Measurements from ENCODE around the gene ZNF689. TPM values are rescaled to one million over a fixed set of nuclear protein-coding genes. Genes with fewer than 3 reads are reported as not detected.
"Not testable (repeated sequence)": the region's sequence is repeated elsewhere in the genome, so short reads cannot be mapped to it uniquely, and the experiment has no call there.

Gene ZNF689
- total RNA-seq, 1 experiment from 2014 or later: 12.0 TPM

DNA sequence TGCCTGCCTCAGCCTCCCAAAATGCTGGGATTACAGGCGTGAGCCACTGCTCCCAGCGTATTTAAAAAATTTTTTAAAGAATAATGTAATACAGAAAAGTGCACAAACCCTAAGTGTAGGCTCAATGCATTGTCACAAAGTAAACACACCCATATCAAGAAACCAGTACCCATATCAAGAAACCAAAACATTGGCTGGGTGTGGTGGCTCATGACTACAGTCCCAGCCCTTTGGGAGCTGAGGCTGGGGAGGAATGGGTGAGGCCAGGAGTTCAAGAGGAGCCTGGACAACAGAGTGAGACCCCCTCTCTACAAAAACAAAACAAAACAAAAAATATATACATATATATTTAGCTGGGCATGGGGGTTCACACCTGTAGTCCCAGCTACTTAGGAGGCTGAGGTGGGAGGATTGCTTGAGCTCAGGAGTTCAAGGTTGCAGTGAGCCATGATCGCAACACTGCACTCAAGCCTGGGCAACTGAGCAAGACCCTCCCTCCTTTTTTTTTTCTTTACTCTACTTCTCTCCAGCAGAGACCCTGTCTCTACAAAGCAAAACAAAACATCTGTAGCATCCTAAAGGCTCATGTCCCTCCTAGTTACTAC lies 31.3 kb upstream of the ZNF689 start:
- in situ Hi-C loops (cut with HindIII; ENCODE audit: low pct_unique_long_range_greater_than_20kb, low sequenced_read_pairs): no loop called here
- peak; percentile 35 for DNase-seq (ENCODE audit: low read depth)

DNA sequence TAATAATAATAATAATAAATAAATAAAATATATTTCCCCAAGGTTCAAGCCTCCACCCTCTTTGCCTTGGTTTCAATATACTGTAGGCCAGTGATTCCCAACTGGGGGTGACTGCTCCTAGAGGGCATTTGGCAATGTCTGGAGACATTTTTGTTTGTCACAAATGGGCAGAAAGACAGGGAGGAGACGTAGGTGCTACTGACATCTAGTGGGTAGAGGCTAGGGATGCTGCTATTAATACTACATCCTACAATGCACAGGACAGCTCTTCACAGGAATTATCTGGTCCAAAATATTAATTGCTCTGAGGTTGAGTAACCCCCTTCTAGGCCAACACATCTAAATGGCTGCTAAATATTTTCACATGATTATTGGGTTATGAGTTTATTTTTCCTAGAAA lies 27.8 kb upstream of the ZNF689 start:
- DNase-seq (ENCODE audit: low read depth): peak; percentile 55
- in situ Hi-C loops (cut with HindIII; ENCODE audit: low pct_unique_long_range_greater_than_20kb, low sequenced_read_pairs): no loop called here

DNA sequence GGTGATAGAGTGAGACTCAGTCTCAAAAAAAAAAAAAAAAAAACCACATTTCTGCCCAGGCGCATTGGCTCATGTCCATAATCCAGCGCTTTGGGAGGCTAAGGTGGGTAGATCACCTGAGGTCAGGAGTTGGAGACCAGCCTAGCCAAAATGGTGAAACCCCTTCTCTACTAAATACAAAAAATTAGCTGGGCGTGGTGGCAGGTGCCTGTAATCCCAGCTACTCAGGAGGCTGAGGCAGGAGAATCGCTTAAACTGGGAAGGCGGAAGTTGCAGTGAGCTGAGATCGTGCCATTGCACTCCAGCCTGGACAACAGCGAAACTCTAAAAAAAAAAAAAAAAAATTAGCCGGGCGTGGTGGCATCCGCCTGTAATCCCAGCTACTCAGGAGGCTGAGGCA lies 26.9 kb upstream of the ZNF689 start:
- in situ Hi-C loops (cut with HindIII; ENCODE audit: low pct_unique_long_range_greater_than_20kb, low sequenced_read_pairs); DNase-seq (ENCODE audit: low read depth): not testable (repeated sequence)

DNA sequence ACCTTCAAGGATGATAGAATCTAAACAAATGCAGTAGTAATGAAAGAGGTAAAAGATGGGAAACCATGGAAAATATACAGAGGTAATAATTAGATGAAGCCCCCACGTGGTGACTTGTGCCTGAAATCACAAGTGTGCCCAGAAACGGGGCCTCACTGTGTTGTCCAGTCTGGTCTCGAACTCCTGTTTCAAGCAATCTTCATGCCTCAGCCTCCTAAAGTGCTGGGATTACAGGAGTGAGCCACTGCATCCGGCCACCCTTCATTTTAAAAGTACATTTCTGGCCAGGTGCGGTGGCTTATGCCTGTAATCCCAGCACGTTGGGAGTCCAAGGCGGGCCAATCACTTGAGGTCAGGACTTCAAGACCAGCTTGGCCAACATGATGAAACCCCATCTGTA lies 26.4 kb upstream of the ZNF689 start:
- in situ Hi-C loops (cut with HindIII; ENCODE audit: low pct_unique_long_range_greater_than_20kb, low sequenced_read_pairs): no loop called here
- no peak for DNase-seq (ENCODE audit: low read depth)

DNA sequence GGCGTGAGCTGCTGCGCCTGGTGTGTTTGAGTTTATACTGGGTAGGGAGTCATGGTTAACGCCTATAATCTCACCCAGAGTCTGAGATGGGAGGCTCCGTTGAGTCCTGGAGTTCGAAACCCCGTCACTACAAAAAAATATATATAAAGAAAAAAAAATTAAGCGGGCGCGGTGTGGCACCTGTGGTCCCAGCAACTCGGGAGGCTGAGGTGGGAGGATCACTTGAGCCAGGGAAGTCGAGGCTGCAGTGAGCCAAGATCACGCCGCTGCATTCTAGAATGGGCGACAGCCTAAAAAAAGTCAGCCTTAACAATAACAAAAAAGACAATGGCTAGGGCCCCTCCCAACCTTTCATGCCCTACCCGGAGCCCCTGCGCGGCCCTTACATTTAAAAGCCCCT lies 23.3 kb upstream of the ZNF689 start:
- in situ Hi-C loops (cut with HindIII; ENCODE audit: low pct_unique_long_range_greater_than_20kb, low sequenced_read_pairs): no loop called here
- no peak for DNase-seq (ENCODE audit: low read depth)

DNA sequence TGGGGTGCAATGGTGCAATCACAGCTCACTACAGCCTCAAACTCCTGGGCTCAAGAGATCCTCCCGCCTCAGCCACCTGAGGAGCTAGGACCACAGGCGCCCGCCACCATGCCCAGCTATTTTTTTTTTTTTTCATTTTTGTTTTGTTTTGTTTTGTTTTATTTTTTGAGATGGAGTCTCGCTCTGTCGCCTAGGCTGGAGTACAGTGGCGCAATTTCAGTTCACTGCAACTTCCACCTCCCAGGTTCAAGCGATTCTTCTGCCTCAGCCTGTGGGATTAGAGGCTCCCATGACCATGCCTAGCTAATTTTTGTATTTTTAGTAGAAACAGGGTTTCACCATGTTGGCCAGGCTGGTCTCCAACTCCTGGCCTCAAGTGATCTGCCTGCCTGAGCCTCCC lies 22.3 kb upstream of the ZNF689 start:
- in situ Hi-C loops (cut with HindIII; ENCODE audit: low pct_unique_long_range_greater_than_20kb, low sequenced_read_pairs); DNase-seq (ENCODE audit: low read depth): not testable (repeated sequence)

DNA sequence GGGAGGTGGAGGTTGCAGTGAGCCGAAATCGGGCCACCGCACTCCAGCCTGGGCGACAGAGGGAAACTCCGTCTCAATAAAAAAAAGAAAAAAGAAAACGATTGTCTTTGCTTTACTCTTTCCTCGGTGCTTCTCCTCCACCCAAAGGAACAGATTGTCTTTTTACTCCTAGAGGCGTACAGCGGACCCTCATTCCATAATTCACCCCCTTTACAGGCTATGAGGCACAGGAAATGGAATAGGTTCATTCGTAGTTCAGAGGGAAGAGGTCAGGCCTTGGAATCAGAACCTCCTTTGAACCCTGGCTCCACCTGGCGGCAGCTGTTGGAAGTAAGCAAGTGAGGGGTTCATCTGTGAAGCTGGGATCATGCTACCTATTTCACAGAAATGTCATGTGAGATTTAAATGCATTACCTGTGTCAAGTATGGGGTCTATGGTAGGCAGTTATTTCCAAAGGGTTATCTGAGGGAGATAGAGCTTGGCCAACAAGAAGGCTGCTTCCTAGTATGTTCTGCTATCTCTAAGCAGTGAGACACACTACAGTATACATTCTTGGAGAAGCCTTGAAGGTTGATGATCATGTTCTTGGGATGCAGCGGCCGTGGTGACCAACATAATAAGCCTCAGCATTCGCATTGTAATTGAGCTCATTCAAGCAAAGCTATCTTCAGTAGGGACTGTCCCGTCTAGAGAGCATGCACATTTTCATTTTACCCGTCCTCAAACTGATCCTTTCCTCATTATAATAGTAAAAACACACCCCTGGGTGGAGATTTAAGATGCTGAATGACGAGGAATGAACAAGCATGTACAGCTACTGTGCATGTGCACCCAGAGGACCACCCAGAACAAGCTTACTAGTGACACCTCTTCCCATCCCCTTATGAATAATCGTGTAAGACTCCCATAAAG lies 18.7 kb upstream of the ZNF689 start:
- in situ Hi-C loops (cut with HindIII; ENCODE audit: low pct_unique_long_range_greater_than_20kb, low sequenced_read_pairs): no loop called here
- DNase-seq (ENCODE audit: low read depth): peak; percentile 75

DNA sequence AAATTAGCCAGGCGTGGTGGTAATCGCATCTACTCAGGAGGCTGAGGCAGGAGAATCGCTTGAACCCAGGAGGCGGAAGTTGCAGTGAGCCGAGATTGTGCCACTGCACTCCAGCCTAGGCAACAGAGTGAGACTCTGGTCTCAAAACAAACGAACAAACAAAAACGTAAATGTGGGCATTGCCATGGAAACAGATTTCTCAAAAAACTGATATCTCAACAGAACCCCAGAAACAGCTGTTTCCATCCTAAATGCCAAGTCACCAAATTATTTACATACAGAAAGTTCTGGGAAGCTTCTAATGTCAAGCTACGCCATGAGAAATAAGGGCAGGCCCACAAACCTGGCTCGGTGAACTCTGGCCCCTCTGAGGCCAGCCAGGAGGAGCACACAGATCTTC lies 16.0 kb upstream of the ZNF689 start:
- DNase-seq (ENCODE audit: low read depth): no peak
- in situ Hi-C loops (cut with HindIII; ENCODE audit: low pct_unique_long_range_greater_than_20kb, low sequenced_read_pairs): no loop called here

DNA sequence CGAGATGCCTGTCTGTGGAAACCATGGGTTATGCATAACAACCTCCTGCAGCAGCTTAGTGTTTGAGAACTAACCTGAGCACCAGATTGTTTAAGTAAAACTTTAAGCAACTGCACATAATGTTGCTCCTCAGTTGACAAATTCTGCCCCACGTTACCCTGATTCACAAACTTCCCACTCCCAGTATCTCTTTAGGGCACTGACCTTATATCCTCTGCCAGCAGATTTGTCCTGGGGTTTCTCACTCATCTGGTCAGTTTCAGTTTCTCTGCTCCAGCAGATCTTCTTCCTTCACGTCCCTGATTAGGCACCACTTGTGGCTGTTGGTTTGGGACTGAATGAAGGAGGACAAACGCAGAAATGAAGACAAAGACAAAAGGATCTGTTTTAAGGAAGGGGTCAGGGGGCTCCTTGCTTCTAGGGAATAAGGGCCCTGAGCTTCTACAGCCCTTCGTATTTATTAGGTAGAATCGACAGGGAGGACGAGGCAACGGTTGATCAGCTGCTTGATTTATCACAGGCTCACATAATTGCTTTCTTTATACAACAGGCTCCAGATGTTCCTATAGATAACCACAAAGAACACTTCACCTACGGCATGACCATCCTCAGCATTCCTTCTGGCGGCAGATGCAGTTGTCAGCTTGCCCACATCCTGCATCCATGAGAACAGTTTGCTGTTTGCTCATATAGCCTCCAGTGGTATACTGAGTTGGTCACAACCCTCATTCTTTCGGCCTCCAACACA lies 13.5 kb upstream of the ZNF689 start:
- in situ Hi-C loops (cut with HindIII; ENCODE audit: low pct_unique_long_range_greater_than_20kb, low sequenced_read_pairs): no loop called here

DNA sequence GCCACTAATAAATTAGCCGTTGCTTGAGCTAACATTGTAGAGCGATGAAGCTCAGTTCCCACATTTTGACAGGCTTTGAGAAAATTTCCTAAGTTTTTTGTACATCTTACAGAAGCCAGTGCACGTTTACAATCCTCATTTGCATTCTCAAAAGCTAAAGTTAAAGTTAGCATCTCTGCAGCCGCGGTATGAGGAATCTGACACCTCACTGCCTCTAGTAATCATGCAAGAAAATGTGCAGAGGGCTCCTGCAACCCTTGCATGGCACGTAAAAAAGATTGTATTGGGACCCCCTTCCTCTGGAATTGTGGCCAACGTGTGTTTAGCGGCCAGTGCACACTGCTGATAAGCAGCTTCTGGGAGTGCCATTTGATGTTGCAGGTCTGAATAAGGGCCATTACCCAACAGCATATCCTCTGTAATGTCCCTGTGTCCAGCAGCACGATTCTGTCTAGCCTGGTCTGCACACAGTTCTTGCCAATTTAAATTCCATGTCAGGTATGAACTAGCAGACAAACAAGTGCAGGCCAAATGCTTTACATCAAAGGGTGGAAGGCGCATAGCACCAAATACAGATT lies 12.4 kb upstream of the ZNF689 start:
- in situ Hi-C loops (cut with HindIII; ENCODE audit: low pct_unique_long_range_greater_than_20kb, low sequenced_read_pairs): no loop called here
- no peak for DNase-seq (ENCODE audit: low read depth)

More for the DNA sequence above, 13.5 kb upstream of the ZNF689 start:
- no peak for DNase-seq (ENCODE audit: low read depth)

DNA sequence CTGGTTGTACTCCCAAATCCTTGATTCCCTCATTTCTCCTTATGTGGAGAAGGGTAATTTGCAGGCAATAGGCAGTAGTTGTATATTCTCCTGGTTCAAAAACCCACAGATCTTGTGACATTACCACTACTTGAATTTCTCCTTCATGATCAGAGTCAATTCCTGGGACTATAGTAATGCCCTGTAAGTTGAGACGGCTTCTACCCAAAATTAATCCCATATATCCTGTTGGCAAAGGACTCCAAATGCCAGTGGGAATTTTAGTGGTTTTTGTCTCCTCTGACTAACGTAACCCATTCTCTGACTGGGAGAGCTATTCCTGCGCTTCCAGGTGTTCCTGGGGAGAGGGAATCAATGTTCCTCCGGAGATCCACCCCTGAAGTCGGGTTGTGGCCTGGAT lies 11.6 kb upstream of the ZNF689 start:
- in situ Hi-C loops (cut with HindIII; ENCODE audit: low pct_unique_long_range_greater_than_20kb, low sequenced_read_pairs): no loop called here
- no peak for DNase-seq (ENCODE audit: low read depth)

DNA sequence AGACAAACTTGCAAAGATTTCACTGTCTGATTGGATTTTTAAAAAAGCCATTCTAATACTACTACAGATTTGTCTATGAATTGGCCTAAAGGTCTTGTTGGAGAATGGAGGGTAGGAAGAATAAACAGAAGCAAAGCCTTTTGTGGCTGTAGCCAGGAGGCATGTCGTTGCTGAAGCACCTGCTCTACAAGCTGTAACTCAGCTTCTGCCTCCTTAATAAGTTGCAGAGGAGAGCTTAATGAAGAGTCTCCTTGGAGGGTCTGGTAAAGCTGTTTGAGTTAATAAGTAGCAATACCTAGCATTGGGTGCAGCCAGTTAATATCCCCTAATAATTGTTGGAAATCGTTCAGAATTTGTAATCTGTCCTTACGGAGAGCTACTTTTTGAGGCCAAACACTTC lies 10.0 kb upstream of the ZNF689 start:
- in situ Hi-C loops (cut with HindIII; ENCODE audit: low pct_unique_long_range_greater_than_20kb, low sequenced_read_pairs): no loop called here
- no peak for DNase-seq (ENCODE audit: low read depth)

DNA sequence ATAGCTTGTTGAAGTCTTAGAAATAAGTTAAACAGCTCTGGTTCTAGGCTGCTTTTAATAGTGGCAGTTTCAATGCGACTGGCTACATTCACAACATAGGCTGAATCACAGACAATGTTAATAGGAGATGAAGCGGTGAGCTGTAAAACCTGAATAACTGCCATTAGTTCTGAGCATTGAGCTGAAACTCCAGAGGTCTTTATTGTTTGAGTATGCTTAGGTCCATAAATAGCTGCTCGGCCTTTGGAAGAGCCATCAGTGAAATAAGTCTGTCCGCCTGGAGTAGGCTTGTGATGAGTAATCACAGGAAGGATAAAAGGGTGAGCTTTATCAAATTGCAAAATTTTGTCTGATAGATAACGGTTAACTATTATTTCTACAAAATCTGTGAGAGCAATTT lies 9.4 kb upstream of the ZNF689 start:
- in situ Hi-C loops (cut with HindIII; ENCODE audit: low pct_unique_long_range_greater_than_20kb, low sequenced_read_pairs): no loop called here
- peak; percentile 75 for DNase-seq (ENCODE audit: low read depth)

DNA sequence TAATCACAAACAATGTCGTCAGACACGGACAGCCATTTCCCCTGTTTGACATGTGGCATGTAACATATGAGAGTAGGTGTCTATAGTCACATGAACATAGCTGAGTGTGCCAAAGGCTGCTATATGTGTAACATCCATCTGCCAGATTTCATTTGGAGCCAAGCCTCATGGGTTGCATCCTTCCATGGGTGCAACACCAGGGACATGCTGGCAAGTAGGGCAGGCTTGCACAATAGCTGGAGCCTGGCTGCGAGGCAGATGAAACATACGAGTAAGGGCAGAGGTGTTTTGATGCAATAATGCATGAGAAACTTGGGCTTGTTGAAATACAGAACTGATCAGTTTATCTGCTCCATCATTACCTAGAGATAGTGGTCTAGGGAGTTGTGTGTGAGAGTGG lies 9.0 kb upstream of the ZNF689 start:
- no peak for DNase-seq (ENCODE audit: low read depth)
- in situ Hi-C loops (cut with HindIII; ENCODE audit: low pct_unique_long_range_greater_than_20kb, low sequenced_read_pairs): no loop called here

DNA sequence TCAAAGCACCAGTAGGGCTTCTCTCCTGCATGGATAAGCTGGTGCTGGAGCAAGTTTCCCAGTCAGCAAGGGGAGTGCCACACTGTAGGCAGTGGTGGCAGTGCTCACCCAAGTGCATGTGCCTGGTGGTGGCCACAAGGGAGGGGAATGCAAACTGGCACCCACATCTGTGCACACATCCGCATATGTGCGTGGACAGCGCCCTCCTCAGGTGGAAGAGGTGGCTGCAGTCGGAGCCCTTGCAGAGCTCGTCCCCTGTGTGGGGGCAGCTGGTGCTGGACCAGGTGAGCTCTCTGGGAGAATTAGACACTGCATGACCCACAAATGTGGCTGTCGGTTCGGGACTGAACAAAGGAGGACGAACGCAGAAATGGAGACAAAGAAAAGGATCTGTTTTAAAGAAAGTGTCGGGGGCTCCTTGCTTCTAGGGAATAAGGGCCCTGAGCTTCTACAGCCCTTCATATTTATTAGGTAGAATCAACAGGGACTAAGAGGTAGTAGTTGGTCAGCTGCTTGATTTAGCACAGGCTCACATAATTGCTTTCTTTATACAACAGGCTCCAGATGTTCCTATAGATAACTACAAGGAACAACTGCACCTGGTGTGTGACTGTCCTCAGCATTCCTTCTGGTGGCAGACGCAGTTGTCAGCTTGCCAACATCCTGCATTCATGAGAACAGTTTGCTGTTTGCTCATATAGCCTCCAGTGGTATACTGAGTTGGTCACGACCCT lies 5.3 kb upstream of the ZNF689 start:
- peak; percentile 32 for DNase-seq (ENCODE audit: low read depth)
- in situ Hi-C loops (cut with HindIII; ENCODE audit: low pct_unique_long_range_greater_than_20kb, low sequenced_read_pairs): no loop called here

DNA sequence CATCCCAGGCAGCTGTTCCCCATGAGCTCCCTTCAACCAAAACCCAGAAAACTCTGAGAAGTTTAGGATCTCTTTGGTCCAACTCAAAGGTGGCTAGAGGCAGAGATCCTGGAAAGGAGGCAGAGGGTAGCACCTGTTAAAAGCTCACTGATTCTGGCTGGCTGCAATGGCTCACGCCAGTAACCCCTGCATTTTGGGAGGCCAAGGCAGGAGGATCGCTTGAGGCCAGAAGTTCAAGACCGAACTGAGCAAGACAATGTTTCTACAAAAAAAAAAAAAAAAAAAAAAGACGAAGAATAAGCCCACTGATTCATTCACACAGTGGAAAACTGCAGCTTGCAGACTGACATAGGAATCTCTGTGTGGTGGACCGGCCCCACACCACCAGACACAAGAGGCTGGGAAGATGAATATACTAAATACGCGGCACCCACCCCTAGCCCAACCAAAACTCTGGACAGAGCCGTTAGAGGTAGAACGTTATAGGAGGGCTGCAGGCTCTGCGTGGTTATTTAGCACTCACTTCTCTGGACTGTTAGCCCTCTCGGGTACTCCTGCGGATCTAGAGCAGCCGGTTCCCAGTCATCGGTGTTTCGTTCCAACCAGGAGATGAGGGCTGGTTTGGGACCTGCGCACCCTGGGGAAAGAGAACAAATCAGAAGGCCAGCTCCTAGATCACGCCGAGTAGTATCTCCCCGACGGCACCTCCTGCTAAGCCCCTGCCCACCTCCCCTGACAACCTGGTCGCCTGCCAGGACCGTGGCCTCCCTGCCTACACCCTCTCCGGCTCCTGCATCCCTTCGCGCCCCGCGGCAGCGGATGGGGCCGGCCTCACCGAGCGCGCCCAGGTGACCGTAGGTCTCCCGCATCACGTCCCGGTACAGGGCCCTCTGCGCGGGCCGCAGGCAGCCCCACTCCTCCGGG lies 925 bp downstream of the ZNF689 start:
- in situ Hi-C loops (cut with HindIII; ENCODE audit: low pct_unique_long_range_greater_than_20kb, low sequenced_read_pairs): no loop called here
- no peak for DNase-seq (ENCODE audit: low read depth)

DNA sequence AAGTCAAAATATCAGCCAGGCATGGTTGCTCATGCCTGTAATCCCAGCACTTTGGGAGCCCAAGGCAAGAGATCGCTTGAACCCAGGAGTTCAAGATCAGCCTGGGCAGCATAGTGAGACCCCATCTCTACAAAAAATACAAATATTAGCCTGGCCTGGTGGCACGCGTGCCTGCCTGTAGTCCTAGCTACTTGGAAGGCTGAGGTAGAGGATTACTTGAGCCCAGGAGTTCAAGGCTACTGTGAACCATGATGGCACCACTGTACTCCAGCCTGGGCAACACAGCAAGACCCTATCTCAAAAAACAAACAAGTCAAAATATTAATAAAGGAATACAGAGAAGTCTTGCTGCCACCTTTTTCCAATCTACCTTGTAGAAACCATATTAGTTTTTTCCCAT lies 4.2 kb downstream of the ZNF689 start:
- no peak for DNase-seq (ENCODE audit: low read depth)
- in situ Hi-C loops (cut with HindIII; ENCODE audit: low pct_unique_long_range_greater_than_20kb, low sequenced_read_pairs): no loop called here

Data from Caki2 (cell line).